HEK293T (cell line): ENCODE data around the gene EED.

ENCODE experiments used
- CTCF ChIA-PET: fragments of 350-600 bp; formaldehyde crosslinking; extraction: SDS; loops from one replicate; lab custom pipeline; 2021; ENCODE audit warnings: antibody characterized with exemption, inconsistent platforms; lab: Yijun Ruan, JAX
- POLR2A ChIA-PET: fragments of 350-600 bp; formaldehyde crosslinking; extraction: SDS; loops from one replicate; lab custom pipeline; 2020; ENCODE audit warnings: antibody characterized with exemption, inconsistent platforms; lab: Yijun Ruan, JAX
- DNase-seq: peaks from one replicate; pipeline ENCODE4 v3.0.0; 2012; ENCODE audit warnings: mixed read lengths; ENCODE audit errors: extremely low spot score
- ARNT ChIP-seq: fragments of 450-650 bp; IDR thresholded peaks from 2 replicates; pipeline ENCODE4 v1.6.1; 2017; ENCODE audit warnings: mild to moderate bottlenecking
- BHLHE40 ChIP-seq: fragments of 450-650 bp; IDR thresholded peaks from 2 replicates; pipeline ENCODE4 v1.6.1; 2016; ENCODE audit warnings: mild to moderate bottlenecking, moderate library complexity, borderline replicate concordance
- CTBP1 ChIP-seq: fragments of 450-650 bp; IDR thresholded peaks from 2 replicates; pipeline ENCODE4 v1.6.1; 2016; ENCODE audit warnings: borderline replicate concordance
- ELF4 ChIP-seq: fragments of 450-650 bp; IDR thresholded peaks from 2 replicates; pipeline ENCODE4 v1.6.1; 2017; ENCODE audit warnings: antibody characterized with exemption
- FOXA1 ChIP-seq: fragments of 450-650 bp; IDR thresholded peaks from 2 replicates; pipeline ENCODE4 v1.6.1; 2016; ENCODE audit warnings: mild to moderate bottlenecking
- FOXK2 ChIP-seq: fragments of 450-650 bp; IDR thresholded peaks from 2 replicates; pipeline ENCODE4 v1.6.1; 2016; ENCODE audit warnings: mild to moderate bottlenecking
- FOXM1 ChIP-seq: fragments of 450-650 bp; IDR thresholded peaks from 2 replicates; pipeline ENCODE4 v1.6.1; 2017; ENCODE audit warnings: mild to moderate bottlenecking, borderline replicate concordance
- HDGF ChIP-seq: fragments of 450-650 bp; IDR thresholded peaks from 2 replicates; pipeline ENCODE4 v1.6.1; 2017; ENCODE audit warnings: antibody characterized with exemption, borderline replicate concordance
- L3MBTL2 ChIP-seq: fragments of 450-650 bp; conservative IDR thresholded peaks from 2 replicates; pipeline ENCODE4 v1.6.1; 2016; ENCODE audit warnings: mild to moderate bottlenecking
- LEF1 ChIP-seq: fragments of 450-650 bp; IDR thresholded peaks from 2 replicates; pipeline ENCODE4 v1.6.1; 2017; ENCODE audit warnings: mild to moderate bottlenecking, borderline replicate concordance
- NFRKB ChIP-seq: fragments of 450-650 bp; IDR thresholded peaks from 2 replicates; pipeline ENCODE4 v1.6.1; 2016; ENCODE audit warnings: mild to moderate bottlenecking, moderate library complexity
- PKNOX1 ChIP-seq: fragments of 450-650 bp; IDR thresholded peaks from 2 replicates; pipeline ENCODE4 v1.6.1; 2016
- SP1 ChIP-seq: fragments of 450-650 bp; IDR thresholded peaks from 2 replicates; pipeline ENCODE4 v1.6.1; 2017
- SUZ12 ChIP-seq: fragments of 450-650 bp; IDR thresholded peaks from 2 replicates; pipeline ENCODE4 v1.6.1; 2016; ENCODE audit warnings: mild to moderate bottlenecking
- TARDBP ChIP-seq: fragments of 450-650 bp; IDR thresholded peaks from 2 replicates; pipeline ENCODE4 v1.6.1; 2016
- ZNF384 ChIP-seq: fragments of 450-650 bp; IDR thresholded peaks from 2 replicates; pipeline ENCODE4 v1.6.1; 2016

Gene EED

GRCh38 chr11:86264649-86265048 is 20.1 kb downstream of the EED start:
- ChIA-PET POLR2A (no interaction called here), CTCF (no interaction called here)
- DNase-seq, result no peak
- TF ChIP-seq HDGF, result no peak
- TF ChIP-seq LEF1, result no peak
- no peak for TF ChIP-seq SP1
- TF ChIP-seq ELF4, result no peak
- no peak for TF ChIP-seq L3MBTL2
- no peak for TF ChIP-seq ARNT
- no peak for TF ChIP-seq TARDBP
- TF ChIP-seq ZNF384, result no peak
- TF ChIP-seq NFRKB, result no peak
- no peak for TF ChIP-seq CTBP1
- TF ChIP-seq FOXM1, result no peak
- no peak for TF ChIP-seq PKNOX1
- no peak for TF ChIP-seq BHLHE40
- TF ChIP-seq SUZ12, result no peak
- TF ChIP-seq FOXA1, result no peak

GRCh38 chr11:86265194-86265593 is 20.6 kb downstream of the EED start:
- ChIA-PET POLR2A (interaction anchor here (1.4 kb wide), 1 partner anchor 20 kb away, joined by 3 read pairs; the partner anchor contains the start of gene EED), CTCF (no interaction called here)
- no peak for DNase-seq
- TF ChIP-seq FOXK2 (no peak), ARNT (no peak), FOXA1 (no peak), SUZ12 (no peak), L3MBTL2 (no peak), HDGF (no peak), BHLHE40 (no peak), ZNF384 (no peak), PKNOX1 (no peak), NFRKB (no peak), ELF4 (no peak), SP1 (no peak), CTBP1 (no peak), LEF1 (no peak), FOXM1 (no peak), TARDBP (no peak)

- POLR2A ChIA-PET, result no interaction called here
- CTCF ChIA-PET, result no interaction called here
- TF ChIP-seq SUZ12, result no peak
- TF ChIP-seq ARNT, result no peak
- TF ChIP-seq ZNF384, result no peak
- TF ChIP-seq FOXM1, result no peak
- no peak for TF ChIP-seq HDGF
- TF ChIP-seq FOXA1, result no peak
- no peak for TF ChIP-seq CTBP1
- TF ChIP-seq ELF4, result no peak
- TF ChIP-seq BHLHE40, result no peak
- TF ChIP-seq LEF1, result no peak
- no peak for TF ChIP-seq L3MBTL2
- DNase-seq, result no peak
Measured at GRCh38 chr11:86269645-86270044, 25.1 kb downstream of the EED start.

GRCh38 chr11:86274503-86274902 is 29.9 kb downstream of the EED start:
- DNase-seq, result peak; percentile 16
- TF ChIP-seq TARDBP (no peak), LEF1 (no peak), ZNF384 (no peak), NFRKB (no peak), ELF4 (no peak), FOXK2 (no peak), CTBP1 (no peak), L3MBTL2 (no peak), ARNT (no peak), SUZ12 (no peak), BHLHE40 (no peak)
- ChIA-PET CTCF (interaction anchor here (0.7 kb wide), 1 partner anchor 18 kb away, joined by 3 read pairs; no protein-coding TSS in a partner anchor), POLR2A (no interaction called here)

- ChIA-PET CTCF (interaction anchor here (0.6 to 0.7 kb wide), 2 partner anchors 15 to 18 kb away, joined by 3 read pairs; no protein-coding TSS in a partner anchor), POLR2A (no interaction called here)
- no peak for DNase-seq
- no peak for TF ChIP-seq ELF4
- TF ChIP-seq SP1, result no peak
- TF ChIP-seq HDGF, result no peak
- no peak for TF ChIP-seq ARNT
- no peak for TF ChIP-seq ZNF384
- TF ChIP-seq TARDBP, result no peak
- TF ChIP-seq BHLHE40, result no peak
- TF ChIP-seq NFRKB, result no peak
- TF ChIP-seq FOXM1, result no peak
- no peak for TF ChIP-seq FOXA1
- TF ChIP-seq SUZ12, result no peak
- TF ChIP-seq LEF1, result no peak
- TF ChIP-seq FOXK2, result no peak
Measured at GRCh38 chr11:86274999-86275398, 30.4 kb downstream of the EED start.

- no peak for TF ChIP-seq FOXM1
- no peak for TF ChIP-seq ELF4
- TF ChIP-seq HDGF, result no peak
- no peak for TF ChIP-seq BHLHE40
- DNase-seq, result no peak
- ChIA-PET CTCF (interaction anchor here (0.6 to 0.7 kb wide), 2 partner anchors 9 to 15 kb away, joined by 3 read pairs; no protein-coding TSS in a partner anchor), POLR2A (no interaction called here)
Measured at GRCh38 chr11:86275493-86276370, 31.2 kb downstream of the EED start.
